ENCODE measurements around the gene KLHDC8A.

DNA sequence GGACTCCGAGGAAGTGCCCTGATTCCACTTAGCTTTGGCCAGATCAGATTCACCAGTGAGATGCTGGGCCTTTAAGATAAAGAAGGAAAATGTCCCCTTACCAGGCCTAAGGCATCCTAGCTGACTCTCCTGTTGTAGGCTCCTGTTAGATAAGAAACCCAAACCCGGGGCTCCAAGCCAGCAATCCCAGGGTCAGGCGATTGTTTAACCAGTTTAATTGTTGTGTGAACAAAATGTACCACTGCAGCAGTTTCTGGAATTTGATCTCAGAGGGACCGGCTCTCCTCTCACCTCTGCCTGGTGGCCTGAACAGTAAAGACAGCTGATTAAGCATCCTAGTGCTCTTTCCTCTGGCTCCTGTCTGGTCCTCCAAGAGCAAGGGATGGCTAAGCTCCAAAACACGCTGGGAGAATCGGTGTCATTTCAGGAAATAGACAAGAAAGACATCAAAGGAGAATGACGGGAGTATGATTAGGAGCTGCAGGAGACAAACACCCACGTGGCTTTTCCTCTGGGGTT lies 9.3 kb upstream of the KLHDC8A start:
- no peak for TF ChIP-seq POLR2A (IDR thresholded peaks at IDR 0.05; ENCODE audit: low read depth, low read length)
- no peak for TF ChIP-seq POLR2AphosphoS5 (IDR thresholded peaks at IDR 0.05; ENCODE audit: low read depth, low read length)
- TF ChIP-seq TAF1 (IDR thresholded peaks at IDR 0.05; ENCODE audit: low read depth, low read length): no peak
